GM18526 (cell line): Measurements from ENCODE around the gene OR2A25.

Experiments
- POLR2A ChIP-seq: IDR thresholded peaks from 3 replicates; pipeline ENCODE4 v1.6.1; 2011; ENCODE audit not compliant: insufficient read length; ENCODE audit errors: extremely low read depth

The OR2A25 gene

GRCh38 chr7:144113651-144114050, 44.0 kb downstream of the OR2A25 start:
- TF ChIP-seq POLR2A: no peak

- TF ChIP-seq POLR2A: no peak
Observed at GRCh38 chr7:144118341-144118740, 48.7 kb downstream of the OR2A25 start.

GRCh38 chr7:144122876-144123275, 53.3 kb downstream of the OR2A25 start, which contains the start of gene OR2A14:
TSS of gene OR2A14 (plus strand) at chr7:144123176. CDS start at chr7:144129113, 5,937 bp downstream.
- TF ChIP-seq POLR2A: no peak
